ENCODE data around the gene PHC3. TPM values are rescaled to one million over a fixed set of nuclear protein-coding genes. Genes with fewer than 3 reads are reported as not detected.

PHC3 gene
- total RNA-seq, 1 donor from 2014 or later: 105 TPM

DNA sequence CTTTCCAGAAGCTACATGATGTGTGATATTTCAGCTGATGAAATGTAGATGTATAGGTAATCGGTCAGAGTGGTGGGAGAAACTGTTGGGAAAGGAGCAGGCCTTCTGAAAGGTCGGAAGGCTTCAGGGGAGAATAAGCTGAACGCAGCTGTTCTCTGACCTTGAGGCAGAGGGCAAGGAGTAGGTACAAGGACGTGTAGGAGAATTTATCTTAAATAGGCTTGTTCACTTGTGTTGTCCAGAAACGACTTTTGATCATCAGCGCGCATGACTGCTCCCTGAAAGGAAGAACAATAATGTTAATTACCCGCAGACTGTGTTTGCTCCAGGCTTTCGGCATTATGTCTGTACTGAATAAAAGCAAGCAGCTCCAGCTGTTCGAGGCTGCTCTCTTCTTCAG lies 104.2 kb downstream of the PHC3 start:
- H3K27me3 Mint-ChIP-seq: no peaks in the 10 kb centered on the region
- TF ChIP-seq, protein P1, sequence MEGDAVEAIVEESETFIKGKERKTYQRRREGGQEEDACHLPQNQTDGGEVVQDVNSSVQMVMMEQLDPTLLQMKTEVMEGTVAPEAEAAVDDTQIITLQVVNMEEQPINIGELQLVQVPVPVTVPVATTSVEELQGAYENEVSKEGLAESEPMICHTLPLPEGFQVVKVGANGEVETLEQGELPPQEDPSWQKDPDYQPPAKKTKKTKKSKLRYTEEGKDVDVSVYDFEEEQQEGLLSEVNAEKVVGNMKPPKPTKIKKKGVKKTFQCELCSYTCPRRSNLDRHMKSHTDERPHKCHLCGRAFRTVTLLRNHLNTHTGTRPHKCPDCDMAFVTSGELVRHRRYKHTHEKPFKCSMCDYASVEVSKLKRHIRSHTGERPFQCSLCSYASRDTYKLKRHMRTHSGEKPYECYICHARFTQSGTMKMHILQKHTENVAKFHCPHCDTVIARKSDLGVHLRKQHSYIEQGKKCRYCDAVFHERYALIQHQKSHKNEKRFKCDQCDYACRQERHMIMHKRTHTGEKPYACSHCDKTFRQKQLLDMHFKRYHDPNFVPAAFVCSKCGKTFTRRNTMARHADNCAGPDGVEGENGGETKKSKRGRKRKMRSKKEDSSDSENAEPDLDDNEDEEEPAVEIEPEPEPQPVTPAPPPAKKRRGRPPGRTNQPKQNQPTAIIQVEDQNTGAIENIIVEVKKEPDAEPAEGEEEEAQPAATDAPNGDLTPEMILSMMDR (IDR thresholded peaks at IDR 0.05): no peak
- ChIA-PET CTCF (no interaction called here), POLR2A (interaction anchor here (1.1 kb wide), 1 partner anchor 38 kb away, joined by 3 read pairs; no protein-coding TSS in a partner anchor)
- peaks cover 14% of the 10 kb centered on the region for H3K4me1 Mint-ChIP-seq
- no peaks in the 10 kb centered on the region for H3K9me3 Mint-ChIP-seq
- ATAC-seq (ENCODE audit: low read depth) (no peak), DNase-seq (no peak)
- intact Hi-C loops (cut with micrococcal nuclease): no loop called here
- peaks cover 43% of the 10 kb centered on the region for H3K36me3 Mint-ChIP-seq (ENCODE audit: low read depth)
- no peak overlapping the region for H3K4me3 Mint-ChIP-seq
- no peak overlapping the region for H3K27ac Mint-ChIP-seq

DNA sequence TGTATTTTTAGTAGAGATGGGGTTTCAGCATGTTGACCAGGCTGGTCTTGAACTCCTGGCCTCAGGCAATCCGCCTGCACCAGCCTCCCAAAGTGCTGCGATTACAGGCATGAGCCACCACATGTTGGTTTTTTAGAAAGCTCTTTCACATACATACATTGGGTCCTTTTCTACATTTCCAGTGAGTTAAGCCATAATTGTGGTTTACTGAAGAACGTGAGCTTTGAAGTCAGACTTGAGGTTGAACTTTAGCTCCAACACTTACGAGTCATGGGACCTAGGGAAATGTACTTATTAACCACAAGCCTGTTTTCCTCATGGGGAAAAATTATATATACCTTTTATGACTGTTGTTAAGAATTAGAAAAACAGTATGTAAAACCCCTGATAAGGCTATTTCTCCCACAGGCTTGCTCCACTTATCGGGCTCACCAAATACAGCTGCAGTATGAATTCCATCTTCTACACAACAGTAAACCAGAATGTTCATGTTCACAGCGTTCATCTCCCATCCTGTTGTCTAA lies 104.8 kb downstream of the PHC3 start:
- ATAC-seq (ENCODE audit: low read depth): no peak
- no peak for DNase-seq
- no peaks in the 10 kb centered on the region for H3K9me3 Mint-ChIP-seq
- TF ChIP-seq, protein P1 (IDR thresholded peaks at IDR 0.05): no peak
- H3K4me1 Mint-ChIP-seq: peaks cover 14% of the 10 kb centered on the region
- POLR2A ChIA-PET: interaction anchor here (0.6 to 1.1 kb wide), 2 partner anchors 30 to 38 kb away, joined by 3 read pairs; no protein-coding TSS in a partner anchor
- H3K36me3 Mint-ChIP-seq (ENCODE audit: low read depth): peaks cover 38% of the 10 kb centered on the region
- CTCF ChIA-PET: no interaction called here
- H3K27ac Mint-ChIP-seq: no peak overlapping the region
- H3K27me3 Mint-ChIP-seq: no peaks in the 10 kb centered on the region
- H3K4me3 Mint-ChIP-seq: no peak overlapping the region
- intact Hi-C loops (cut with micrococcal nuclease): no loop called here

DNA sequence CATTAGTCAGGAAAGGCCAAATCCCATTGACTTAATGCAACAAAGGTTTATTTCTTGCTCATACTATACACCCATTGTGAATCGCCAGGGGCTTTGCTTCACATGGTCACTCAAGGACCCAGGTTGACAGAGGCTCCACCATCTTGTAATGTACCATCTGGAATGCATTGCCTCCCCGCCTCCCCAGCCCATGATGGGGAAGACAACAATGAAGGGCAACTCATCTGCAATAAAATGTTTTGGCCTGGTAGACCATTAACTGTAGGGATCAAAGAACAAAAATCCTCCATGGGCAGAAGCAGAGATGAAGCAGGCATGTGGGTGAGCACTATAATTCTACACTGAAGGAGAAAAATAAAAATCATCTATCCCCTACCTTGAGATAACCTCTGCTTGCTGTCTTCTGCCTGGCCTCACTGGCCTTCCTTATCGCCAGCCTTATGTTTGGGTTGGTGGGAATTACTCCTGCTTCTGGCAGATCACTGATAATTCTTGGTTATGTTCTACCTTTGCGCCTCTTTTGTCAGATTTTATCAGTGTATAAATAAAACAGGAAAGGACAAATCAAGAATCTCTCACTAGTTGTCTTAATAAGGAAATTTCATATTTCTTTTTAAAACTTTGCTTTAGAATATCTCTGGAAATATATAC lies 106.0 kb downstream of the PHC3 start:
- TF ChIP-seq, protein P1 (IDR thresholded peaks at IDR 0.05): no peak
- H3K36me3 Mint-ChIP-seq (ENCODE audit: low read depth): peaks cover 31% of the 10 kb centered on the region
- ChIA-PET CTCF (no interaction called here), POLR2A (no interaction called here)
- ATAC-seq (ENCODE audit: low read depth) (no peak), DNase-seq (no peak)
- no peaks in the 10 kb centered on the region for H3K27me3 Mint-ChIP-seq
- no peak overlapping the region for H3K27ac Mint-ChIP-seq
- H3K9me3 Mint-ChIP-seq: no peaks in the 10 kb centered on the region
- no peak overlapping the region for H3K4me3 Mint-ChIP-seq
- H3K4me1 Mint-ChIP-seq: peaks cover 12% of the 10 kb centered on the region
- intact Hi-C loops (cut with micrococcal nuclease): no loop called here

DNA sequence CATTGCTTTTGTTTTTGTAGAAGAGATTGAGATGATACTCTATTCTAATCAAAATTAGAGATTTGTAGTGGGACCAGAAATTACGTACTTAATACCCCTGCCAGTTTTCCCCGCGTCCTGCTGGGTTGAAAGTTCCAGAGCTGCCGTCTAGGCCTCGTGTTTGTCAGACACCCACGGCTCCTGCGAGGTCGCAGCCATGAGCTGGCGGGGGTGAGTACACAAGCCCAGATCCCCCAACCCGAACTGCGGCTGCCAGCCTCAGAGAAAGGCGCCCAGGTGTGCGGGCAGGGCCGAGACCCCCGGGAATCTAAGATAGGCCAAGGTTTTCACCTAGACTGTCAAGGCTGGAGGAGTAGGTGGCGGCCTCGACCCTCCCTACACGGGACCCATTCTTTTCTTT lies 117.4 kb downstream of the PHC3 start:
- intact Hi-C loops (cut with micrococcal nuclease): no loop called here
- Mint-ChIP-seq H3K27me3 (no peaks in the 10 kb centered on the region), H3K4me3 (no peak overlapping the region), H3K36me3 (ENCODE audit: low read depth) (peaks cover 42% of the 10 kb centered on the region), H3K9me3 (no peaks in the 10 kb centered on the region), H3K27ac (no peak overlapping the region), H3K4me1 (no peaks in the 10 kb centered on the region)
- POLR2A ChIA-PET: interaction anchor here (0.6 to 1.1 kb wide), 3 partner anchors 132 to 292 kb away, joined by 3 to 12 read pairs (median 4); no protein-coding TSS in a partner anchor
- TF ChIP-seq, protein P1 (IDR thresholded peaks at IDR 0.05): no peak
- DNase-seq (no peak), ATAC-seq (ENCODE audit: low read depth) (no peak)
- CTCF ChIA-PET: no interaction called here

DNA sequence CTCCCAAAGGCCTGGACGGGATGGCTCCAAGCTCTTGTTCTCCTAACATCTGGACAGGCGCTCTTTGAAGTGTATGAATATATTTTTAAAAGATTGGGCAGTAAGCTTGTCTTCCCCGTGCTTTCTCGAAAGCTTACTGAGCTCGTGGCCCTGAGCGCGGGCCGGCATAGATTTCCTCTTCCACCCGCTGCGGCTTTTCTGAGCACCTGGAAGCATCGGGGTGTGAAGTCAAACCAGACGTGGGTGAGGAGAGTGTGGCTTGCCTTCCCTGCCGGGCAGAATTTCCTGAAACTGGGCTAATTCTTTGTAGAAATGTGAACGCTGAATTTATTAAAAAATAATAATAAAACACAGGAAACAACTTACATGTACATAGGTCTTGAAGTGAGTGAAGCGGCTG lies 117.8 kb downstream of the PHC3 start:
- Mint-ChIP-seq H3K27me3 (no peaks in the 10 kb centered on the region), H3K4me3 (no peak overlapping the region), H3K36me3 (ENCODE audit: low read depth) (peaks cover 39% of the 10 kb centered on the region), H3K9me3 (no peaks in the 10 kb centered on the region), H3K4me1 (peaks cover 3% of the 10 kb centered on the region), H3K27ac (peak overlapping the region; percentile 56)
- TF ChIP-seq, protein P1 (IDR thresholded peaks at IDR 0.05): no peak
- ATAC-seq (ENCODE audit: low read depth) (no peak), DNase-seq (no peak)
- POLR2A ChIA-PET: interaction anchor here (0.9 to 1.1 kb wide), 2 partner anchors 198 to 292 kb away, joined by 3 to 4 read pairs; no protein-coding TSS in a partner anchor
- intact Hi-C loops (cut with micrococcal nuclease): no loop called here
- CTCF ChIA-PET: no interaction called here

Measured in activated B cell treated with CpG ODN at 0.5 μM for 24 hours (primary cell).